Activated CD4-positive, alpha-beta memory T cell treated with anti-CD3 and anti-CD28 coated beads for 36 hours (primary cell): Measurements from ENCODE around the gene TBCD. TPM values are rescaled to one million over a fixed set of nuclear protein-coding genes. Genes with fewer than 3 reads are reported as not detected.

Source experiments
- CTCF ChIA-PET: fragments of 350-600 bp; sonication (Branson Sonifier 250); formaldehyde crosslinking; loops from one replicate; lab custom pipeline; 2021; ENCODE audit warnings: antibody characterized with exemption, inconsistent platforms; lab: Charles Lee
- POLR2A ChIA-PET: fragments of 350-600 bp; sonication (Branson Sonifier 250); formaldehyde crosslinking; loops from one replicate; lab custom pipeline; 2021; ENCODE audit warnings: antibody characterized with exemption; lab: Charles Lee
- DNase-seq: peaks from one replicate; pipeline ENCODE4 v3.0.0-alpha.2; 2020
- H3K27ac Mint-ChIP-seq: one replicate; pipeline ENCODE4 v1.8.0; 2021; ENCODE audit warnings: mixed read lengths
- H3K27me3 Mint-ChIP-seq: one replicate; pipeline ENCODE4 v1.8.0; 2021; ENCODE audit warnings: mixed read lengths
- H3K36me3 Mint-ChIP-seq: one replicate; pipeline ENCODE4 v1.8.0; 2021; ENCODE audit warnings: mixed read lengths
- H3K4me1 Mint-ChIP-seq: one replicate; pipeline ENCODE4 v1.8.0; 2021; ENCODE audit warnings: low read depth, mixed read lengths
- H3K4me3 Mint-ChIP-seq: one replicate; pipeline ENCODE4 v1.8.0; 2021; ENCODE audit warnings: mild to moderate bottlenecking, mixed read lengths
- H3K9me3 Mint-ChIP-seq: one replicate; pipeline ENCODE4 v1.8.0; 2021; ENCODE audit warnings: mixed read lengths
- intact Hi-C: fragments of 100-400 bp; cut with micrococcal nuclease; formaldehyde crosslinking; loops from one replicate; pipeline ENCODE4 v1.15.1; 2023
- total RNA-seq, 2 experiments: library from RNA; stranded (reverse); gene quantifications; one replicate each; pipeline ENCODE4 v1.2.3, GENCODE V29; 2021

TBCD gene
- total RNA-seq, 2 experiments from 2014 or later = 97.0 to 98.2 TPM

DNA sequence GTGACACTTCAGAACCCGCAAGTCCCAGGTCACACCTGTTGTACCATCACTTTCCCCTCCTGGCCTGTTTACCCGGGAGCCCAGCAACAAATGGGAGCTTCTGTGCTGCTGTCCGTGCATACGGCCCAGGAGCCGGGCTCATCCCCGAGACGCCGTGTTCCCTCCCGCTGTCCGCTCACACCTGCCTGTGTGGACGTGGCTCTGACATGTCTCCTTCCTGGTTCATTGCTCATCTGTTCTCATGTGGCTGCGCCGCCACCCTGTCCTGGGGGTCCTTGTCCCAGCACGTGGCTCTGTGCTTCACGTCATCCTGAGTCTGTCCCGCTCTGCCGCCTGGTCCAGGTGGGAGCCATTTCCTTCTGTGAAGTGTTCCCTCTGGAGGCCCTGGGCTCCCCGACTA lies 37.9 kb downstream of the TBCD start:
- ChIA-PET CTCF (no interaction called here), POLR2A (interaction anchor here (0.6 kb wide), 1 partner anchor 143 kb away, joined by 3 read pairs; no protein-coding TSS in a partner anchor)

GRCh38 chr17:82790391-82790790 lies 38.5 kb downstream of the TBCD start:
- no peak for DNase-seq
- peaks cover 5% of the 10 kb centered on the region for H3K36me3 Mint-ChIP-seq
- CTCF ChIA-PET = no interaction called here
- H3K9me3 Mint-ChIP-seq = no peaks in the 10 kb centered on the region
- POLR2A ChIA-PET = no interaction called here
- no peaks in the 10 kb centered on the region for H3K4me1 Mint-ChIP-seq
- no peak overlapping the region for H3K4me3 Mint-ChIP-seq
- intact Hi-C loops = no loop called here
- no peaks in the 10 kb centered on the region for H3K27me3 Mint-ChIP-seq
- H3K27ac Mint-ChIP-seq = no peak overlapping the region

More for the DNA sequence above, 37.9 kb downstream of the TBCD start:
- H3K4me1 Mint-ChIP-seq = no peaks in the 10 kb centered on the region
- no peak overlapping the region for H3K4me3 Mint-ChIP-seq
- no peaks in the 10 kb centered on the region for H3K9me3 Mint-ChIP-seq
- DNase-seq = no peak
- H3K36me3 Mint-ChIP-seq = peaks cover 3% of the 10 kb centered on the region
- intact Hi-C loops = no loop called here
- no peak overlapping the region for H3K27ac Mint-ChIP-seq
- H3K27me3 Mint-ChIP-seq = no peaks in the 10 kb centered on the region

DNA sequence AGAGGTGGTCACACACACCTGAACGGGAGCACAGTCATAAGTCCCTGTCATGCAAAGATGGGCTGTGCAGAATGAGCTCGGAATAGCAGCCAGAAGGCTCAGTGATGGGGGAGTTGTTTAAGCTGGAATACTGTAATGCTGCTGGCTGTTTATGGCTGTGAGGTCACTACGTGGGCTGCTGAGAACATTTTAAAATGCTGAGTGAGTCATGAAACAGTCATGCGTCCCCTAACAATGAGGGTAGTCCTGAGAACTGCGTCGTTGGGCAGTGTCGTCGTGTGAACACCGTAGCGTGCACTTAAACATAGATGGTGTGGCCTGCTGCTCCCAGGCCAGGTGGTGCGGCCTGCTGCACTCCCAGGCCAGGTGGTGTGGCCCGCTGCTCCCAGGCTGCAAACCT lies 39.7 kb downstream of the TBCD start:
- Mint-ChIP-seq H3K4me1 (no peaks in the 10 kb centered on the region), H3K36me3 (peaks cover 4% of the 10 kb centered on the region), H3K27me3 (no peaks in the 10 kb centered on the region), H3K4me3 (no peak overlapping the region), H3K9me3 (no peaks in the 10 kb centered on the region), H3K27ac (no peak overlapping the region)
- no peak for DNase-seq
- intact Hi-C loops = no loop called here
- CTCF ChIA-PET = no interaction called here
- POLR2A ChIA-PET = interaction anchor here (0.7 kb wide), 1 partner anchor 105 kb away, joined by 4 read pairs; no protein-coding TSS in a partner anchor

GRCh38 chr17:82793974-82794630 lies 42.2 kb downstream of the TBCD start:
- H3K27ac Mint-ChIP-seq = no peak overlapping the region
- H3K36me3 Mint-ChIP-seq = peaks cover 4% of the 10 kb centered on the region
- H3K9me3 Mint-ChIP-seq = no peaks in the 10 kb centered on the region
- no peaks in the 10 kb centered on the region for H3K4me1 Mint-ChIP-seq
- POLR2A ChIA-PET = no interaction called here
- DNase-seq = no peak
- CTCF ChIA-PET = no interaction called here
- no peak overlapping the region for H3K4me3 Mint-ChIP-seq
- no peaks in the 10 kb centered on the region for H3K27me3 Mint-ChIP-seq
- intact Hi-C loops = no loop called here

- CTCF ChIA-PET = no interaction called here
- no peaks in the 10 kb centered on the region for H3K27me3 Mint-ChIP-seq
- H3K4me1 Mint-ChIP-seq = no peaks in the 10 kb centered on the region
- intact Hi-C loops = no loop called here
- POLR2A ChIA-PET = no interaction called here
- no peaks in the 10 kb centered on the region for H3K9me3 Mint-ChIP-seq
- H3K36me3 Mint-ChIP-seq = peaks cover 6% of the 10 kb centered on the region
- DNase-seq = no peak
- H3K4me3 Mint-ChIP-seq = no peak overlapping the region
- H3K27ac Mint-ChIP-seq = no peak overlapping the region
Observed at GRCh38 chr17:82794781-82795482, 43.1 kb downstream of the TBCD start.

GRCh38 chr17:82795615-82796014 lies 43.8 kb downstream of the TBCD start:
- DNase-seq = no peak
- Mint-ChIP-seq H3K4me1 (no peaks in the 10 kb centered on the region), H3K9me3 (no peaks in the 10 kb centered on the region), H3K4me3 (no peak overlapping the region), H3K36me3 (peaks cover 12% of the 10 kb centered on the region), H3K27ac (no peak overlapping the region), H3K27me3 (no peaks in the 10 kb centered on the region)
- intact Hi-C loops = no loop called here
- CTCF ChIA-PET = interaction anchor here (1.0 kb wide), 1 partner anchor 14 kb away, joined by 4 read pairs; no protein-coding TSS in a partner anchor
- POLR2A ChIA-PET = no interaction called here

- Mint-ChIP-seq H3K36me3 (peaks cover 19% of the 10 kb centered on the region), H3K4me1 (peaks cover 4% of the 10 kb centered on the region), H3K9me3 (no peaks in the 10 kb centered on the region), H3K27me3 (no peaks in the 10 kb centered on the region), H3K27ac (no peak overlapping the region), H3K4me3 (no peak overlapping the region)
- POLR2A ChIA-PET = no interaction called here
- DNase-seq = no peak
- CTCF ChIA-PET = no interaction called here
- intact Hi-C loops = no loop called here
Observed at GRCh38 chr17:82797061-82797460, 45.2 kb downstream of the TBCD start.

GRCh38 chr17:82798752-82799151 lies 46.9 kb downstream of the TBCD start:
- no peak overlapping the region for H3K27ac Mint-ChIP-seq
- no peaks in the 10 kb centered on the region for H3K27me3 Mint-ChIP-seq
- peaks cover 20% of the 10 kb centered on the region for H3K36me3 Mint-ChIP-seq
- DNase-seq = no peak
- ChIA-PET CTCF (no interaction called here), POLR2A (no interaction called here)
- H3K4me1 Mint-ChIP-seq = peaks cover 5% of the 10 kb centered on the region
- no peaks in the 10 kb centered on the region for H3K9me3 Mint-ChIP-seq
- no peak overlapping the region for H3K4me3 Mint-ChIP-seq
- intact Hi-C loops = no loop called here

GRCh38 chr17:82799591-82799990 lies 47.7 kb downstream of the TBCD start:
- DNase-seq = no peak
- ChIA-PET POLR2A (no interaction called here), CTCF (no interaction called here)
- no peaks in the 10 kb centered on the region for H3K27me3 Mint-ChIP-seq
- no peak overlapping the region for H3K27ac Mint-ChIP-seq
- intact Hi-C loops = no loop called here
- H3K36me3 Mint-ChIP-seq = peaks cover 20% of the 10 kb centered on the region
- H3K4me1 Mint-ChIP-seq = peaks cover 5% of the 10 kb centered on the region
- no peaks in the 10 kb centered on the region for H3K9me3 Mint-ChIP-seq
- H3K4me3 Mint-ChIP-seq = no peak overlapping the region

DNA sequence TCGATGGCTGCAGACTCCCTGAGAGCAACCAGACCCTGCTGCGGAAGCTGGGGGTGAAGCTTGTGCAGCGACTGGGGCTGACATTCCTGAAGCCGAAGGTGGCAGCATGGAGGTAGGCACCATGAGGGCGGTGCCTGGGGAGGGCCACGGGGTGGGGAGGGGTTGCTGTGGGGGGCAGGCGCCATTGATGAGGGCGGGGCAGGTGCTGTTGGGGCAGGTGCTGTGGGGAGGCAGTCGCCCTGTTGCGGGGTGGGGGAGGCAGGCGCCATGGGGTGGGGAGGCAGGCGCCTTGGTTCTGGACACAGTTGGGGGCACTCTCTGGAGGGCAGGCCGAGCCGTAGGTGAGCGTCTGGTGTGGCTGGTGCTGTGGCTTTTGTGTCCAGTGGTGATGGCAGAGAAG lies 49.0 kb downstream of the TBCD start:
- DNase-seq = no peak
- H3K36me3 Mint-ChIP-seq = peaks cover 17% of the 10 kb centered on the region
- POLR2A ChIA-PET = no interaction called here
- no peak overlapping the region for H3K27ac Mint-ChIP-seq
- H3K27me3 Mint-ChIP-seq = no peaks in the 10 kb centered on the region
- CTCF ChIA-PET = no interaction called here
- no peak overlapping the region for H3K4me3 Mint-ChIP-seq
- H3K4me1 Mint-ChIP-seq = peaks cover 5% of the 10 kb centered on the region
- no peaks in the 10 kb centered on the region for H3K9me3 Mint-ChIP-seq
- intact Hi-C loops = no loop called here

GRCh38 chr17:82801377-82801970 lies 49.6 kb downstream of the TBCD start:
- no peak overlapping the region for H3K4me3 Mint-ChIP-seq
- intact Hi-C loops = no loop called here
- peaks cover 17% of the 10 kb centered on the region for H3K36me3 Mint-ChIP-seq
- ChIA-PET CTCF (interaction anchor here (0.7 kb wide), 1 partner anchor 18 kb away, joined by 3 read pairs; no protein-coding TSS in a partner anchor), POLR2A (no interaction called here)
- H3K9me3 Mint-ChIP-seq = no peaks in the 10 kb centered on the region
- H3K27me3 Mint-ChIP-seq = no peaks in the 10 kb centered on the region
- DNase-seq = no peak
- H3K4me1 Mint-ChIP-seq = peaks cover 5% of the 10 kb centered on the region
- no peak overlapping the region for H3K27ac Mint-ChIP-seq

DNA sequence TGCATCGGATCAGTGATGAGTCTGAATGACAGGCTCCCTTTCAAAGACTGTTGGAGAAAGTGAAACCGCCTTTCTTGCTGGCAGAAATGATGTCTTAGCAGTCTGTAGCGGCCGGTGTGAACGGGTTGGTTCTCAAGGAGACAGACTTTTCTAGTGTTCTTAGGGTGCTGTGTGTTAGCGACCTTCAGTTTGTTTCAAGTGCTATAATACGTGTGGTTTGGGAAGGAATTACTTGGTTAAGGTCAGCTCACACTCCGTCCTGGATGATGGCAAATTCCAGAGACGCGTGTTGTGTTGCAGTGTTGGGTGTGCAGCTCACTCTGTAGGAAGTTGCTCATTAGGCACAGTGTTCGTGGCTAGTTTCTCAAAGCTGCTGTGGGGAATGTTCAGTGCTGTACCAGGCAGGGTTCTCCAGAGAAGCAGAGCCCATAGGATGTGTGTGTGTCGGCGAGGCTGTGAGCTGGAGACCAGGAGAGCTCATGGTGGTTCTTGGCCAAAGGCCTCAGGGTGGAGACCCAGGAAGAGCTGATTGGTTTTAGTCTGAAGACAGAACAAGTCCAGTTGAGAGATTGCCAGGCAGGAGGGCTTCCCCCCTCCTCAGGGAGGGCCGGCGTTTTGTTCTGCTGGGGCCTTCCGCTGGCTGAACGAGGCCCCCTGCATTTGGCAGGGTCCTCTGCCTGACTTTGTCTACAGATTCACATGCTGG lies 50.4 kb downstream of the TBCD start:
- H3K9me3 Mint-ChIP-seq = no peaks in the 10 kb centered on the region
- DNase-seq = no peak
- H3K4me3 Mint-ChIP-seq = no peak overlapping the region
- peaks cover 17% of the 10 kb centered on the region for H3K36me3 Mint-ChIP-seq
- POLR2A ChIA-PET = no interaction called here
- H3K27ac Mint-ChIP-seq = no peak overlapping the region
- CTCF ChIA-PET = interaction anchor here (0.7 kb wide), 1 partner anchor 17 kb away, joined by 3 read pairs; no protein-coding TSS in a partner anchor
- intact Hi-C loops = no loop called here
- no peaks in the 10 kb centered on the region for H3K27me3 Mint-ChIP-seq
- H3K4me1 Mint-ChIP-seq = peaks cover 5% of the 10 kb centered on the region
